Activated CD8-positive, alpha-beta memory T cell treated with anti-CD3 and anti-CD28 coated beads, Interleukin-2, amount 50 U/mL, for 1 hour (primary cell): Measurements from ENCODE around the gene OR51I2.

Experiments
- DNase-seq: peaks from one replicate; pipeline ENCODE4 v3.0.0-alpha.2; 2020; ENCODE audit errors: extremely low read depth

The OR51I2 gene, protein sequence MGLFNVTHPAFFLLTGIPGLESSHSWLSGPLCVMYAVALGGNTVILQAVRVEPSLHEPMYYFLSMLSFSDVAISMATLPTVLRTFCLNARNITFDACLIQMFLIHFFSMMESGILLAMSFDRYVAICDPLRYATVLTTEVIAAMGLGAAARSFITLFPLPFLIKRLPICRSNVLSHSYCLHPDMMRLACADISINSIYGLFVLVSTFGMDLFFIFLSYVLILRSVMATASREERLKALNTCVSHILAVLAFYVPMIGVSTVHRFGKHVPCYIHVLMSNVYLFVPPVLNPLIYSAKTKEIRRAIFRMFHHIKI

GRCh38 chr11:5449023-5449422 is at the start of gene OR51I2:
OR51I2 (plus strand) TSS chr11:5449323; CDS start chr11:5453489, 4,166 bp downstream.
- DNase-seq = no peak

DNA sequence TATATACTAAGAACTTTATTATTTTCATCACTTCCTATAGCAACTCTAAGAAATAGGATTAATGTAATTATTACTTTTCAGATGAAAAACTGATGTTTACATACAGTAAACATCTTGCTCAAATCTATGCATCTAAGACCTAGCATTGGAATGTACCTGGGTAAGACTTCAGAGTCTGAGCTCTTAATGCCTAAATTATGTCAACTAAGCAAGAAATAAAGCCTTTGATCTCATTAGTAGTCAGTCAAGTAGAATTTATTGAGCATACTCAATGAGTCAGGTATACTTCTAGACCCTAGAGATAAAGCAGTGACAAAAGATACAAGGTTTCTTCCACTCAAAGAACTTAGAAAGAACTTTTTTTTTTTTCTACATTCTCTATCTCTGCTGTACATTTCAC is 44.0 kb upstream of the OR51I2 start:
- DNase-seq = no peak

DNA sequence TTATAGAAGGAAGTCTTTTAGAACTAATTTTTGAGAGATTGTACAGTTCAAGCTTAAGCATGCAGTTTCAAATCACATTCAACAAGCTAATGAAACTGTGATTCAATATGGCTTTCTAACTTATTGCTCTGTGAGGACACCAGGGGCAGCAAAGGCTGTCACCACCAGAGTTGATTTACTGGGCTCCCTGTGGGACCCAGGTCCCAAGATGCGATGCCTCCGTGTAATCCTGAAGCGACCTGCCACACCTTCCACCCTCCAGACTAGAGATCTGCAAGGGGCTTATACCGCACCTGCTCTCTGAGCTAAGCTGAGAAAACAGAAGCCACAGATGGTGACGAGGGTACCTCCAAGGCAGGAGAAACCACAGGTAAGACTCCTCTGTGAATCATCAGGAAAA is 28.1 kb upstream of the OR51I2 start:
- no peak for DNase-seq

DNA sequence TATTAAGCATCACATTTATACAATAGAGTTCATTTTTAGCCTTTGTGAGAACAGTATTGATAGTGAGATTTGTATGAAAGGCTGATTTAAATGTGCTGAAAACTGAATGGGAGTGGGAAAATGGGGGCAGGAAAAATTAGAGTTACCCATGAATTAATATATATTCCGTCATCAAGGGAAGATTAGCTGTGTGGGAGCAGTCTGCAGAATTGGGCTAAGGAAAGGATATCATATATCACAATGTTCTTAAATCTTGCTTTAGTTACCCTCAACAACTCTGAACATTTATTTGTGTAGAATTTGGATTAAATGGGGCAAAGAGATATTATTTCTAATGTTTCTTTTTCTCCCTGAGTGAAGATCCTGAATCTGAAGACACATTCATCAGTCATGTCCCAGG is 27.3 kb upstream of the OR51I2 start, which contains the start of gene OR51Q1:
Gene OR51Q1 (plus strand): TSS at position 301 of the 400 bp plus-strand sequence. CDS start 90 bp downstream, at position 391.
- DNase-seq = no peak

GRCh38 chr11:5423131-5423530 is 26.0 kb upstream of the OR51I2 start:
- no peak for DNase-seq

GRCh38 chr11:5441414-5441813 is 7.7 kb upstream of the OR51I2 start, which contains the start of gene OR51I1:
OR51I1 (minus strand) TSS chr11:5441514; CDS start chr11:5441514, 0 bp downstream.
- DNase-seq = no peak

GRCh38 chr11:5443835-5444393 is 5.2 kb upstream of the OR51I2 start:
- no peak for DNase-seq

DNA sequence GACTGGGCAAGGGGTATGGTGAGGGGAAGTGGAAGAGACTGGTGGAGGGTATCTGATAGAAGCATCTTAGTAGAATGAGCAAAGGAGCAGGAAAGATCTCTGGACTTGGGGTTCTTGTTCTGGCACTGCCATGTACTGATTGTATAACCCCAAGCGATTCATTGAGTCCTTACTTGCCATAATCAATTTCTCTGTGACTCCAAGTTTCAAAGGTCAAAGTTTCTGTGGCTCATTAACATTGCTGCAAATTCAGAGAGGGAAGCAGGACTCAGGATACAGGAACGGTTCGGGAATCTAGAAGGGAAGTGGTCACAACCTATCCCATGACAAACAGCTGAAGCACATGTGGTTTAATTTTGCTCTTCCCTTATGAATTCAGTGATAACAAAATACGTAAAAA is 309 bp downstream of the OR51I2 start:
- no peak for DNase-seq

DNA sequence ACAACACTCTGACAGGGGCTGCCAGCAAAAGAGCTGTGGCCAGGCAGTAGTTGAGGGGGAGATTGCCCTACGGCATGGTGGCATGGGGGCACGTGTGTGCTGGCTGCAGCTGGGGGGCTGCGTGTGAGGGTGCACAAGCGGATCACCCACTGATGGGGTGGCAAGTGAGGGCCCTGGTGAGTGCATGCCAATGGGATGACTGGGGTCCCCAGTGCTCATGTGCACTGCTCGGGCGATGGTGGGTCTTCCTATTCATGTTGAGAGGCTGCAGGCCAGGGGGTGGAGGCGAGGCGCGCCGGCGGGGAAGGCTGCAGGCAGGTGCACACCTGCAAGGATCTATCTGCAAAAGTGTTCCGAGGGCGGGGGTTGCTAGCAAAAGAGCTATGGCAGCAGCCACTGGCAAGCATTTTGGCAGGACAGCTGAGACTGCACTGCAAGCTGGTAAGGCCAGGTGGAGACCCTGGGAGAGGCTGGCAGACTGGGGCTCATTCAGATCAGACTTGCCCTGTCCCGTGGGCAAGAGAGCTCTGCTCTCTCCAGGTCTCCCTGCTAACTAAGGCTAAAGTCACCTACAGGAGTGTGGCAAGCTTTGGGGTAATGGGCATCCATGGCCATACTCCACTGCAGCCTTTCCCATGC is 12.0 kb downstream of the OR51I2 start:
- DNase-seq = no peak

- DNase-seq = no peak
Measured at GRCh38 chr11:5467527-5467926, 18.4 kb downstream of the OR51I2 start.

DNA sequence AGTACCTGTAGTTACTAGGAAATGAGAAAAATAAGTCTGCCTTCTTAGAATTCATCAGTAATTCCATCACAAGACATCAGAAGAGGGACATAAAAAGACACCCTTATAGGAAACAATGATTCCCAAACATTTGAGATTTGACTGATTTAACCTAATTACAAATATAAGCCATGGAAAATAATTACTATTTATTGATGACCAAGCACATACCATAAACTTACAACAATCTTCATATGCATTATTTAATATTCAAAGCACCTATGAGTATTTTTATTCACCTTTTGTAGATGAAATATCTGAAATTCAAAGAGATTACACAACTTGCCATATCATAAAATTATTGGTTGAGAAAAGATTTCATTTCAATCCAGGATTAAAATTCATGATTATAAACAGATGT is 24.8 kb downstream of the OR51I2 start:
- DNase-seq = no peak

GRCh38 chr11:5476186-5476819 is 27.2 kb downstream of the OR51I2 start:
- DNase-seq = no peak

DNA sequence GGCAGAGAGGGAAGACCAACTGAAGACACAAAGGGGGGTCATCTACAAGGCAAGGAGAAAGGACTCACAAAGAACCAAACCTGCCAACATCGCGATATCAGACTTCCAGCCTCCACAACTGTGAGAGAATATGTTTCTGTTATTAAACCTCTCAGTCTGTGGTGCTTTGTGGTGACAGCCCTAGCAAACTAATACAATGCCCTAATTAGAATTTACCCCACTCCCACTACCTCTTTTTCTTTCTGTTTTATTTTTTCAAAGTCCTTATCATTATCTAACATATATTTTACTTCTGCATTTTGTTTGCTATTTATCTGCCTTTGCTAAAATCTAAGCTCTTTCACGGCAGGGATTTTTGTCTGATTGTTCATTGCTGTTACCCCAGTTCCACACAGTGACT is 36.9 kb downstream of the OR51I2 start:
- DNase-seq = no peak

DNA sequence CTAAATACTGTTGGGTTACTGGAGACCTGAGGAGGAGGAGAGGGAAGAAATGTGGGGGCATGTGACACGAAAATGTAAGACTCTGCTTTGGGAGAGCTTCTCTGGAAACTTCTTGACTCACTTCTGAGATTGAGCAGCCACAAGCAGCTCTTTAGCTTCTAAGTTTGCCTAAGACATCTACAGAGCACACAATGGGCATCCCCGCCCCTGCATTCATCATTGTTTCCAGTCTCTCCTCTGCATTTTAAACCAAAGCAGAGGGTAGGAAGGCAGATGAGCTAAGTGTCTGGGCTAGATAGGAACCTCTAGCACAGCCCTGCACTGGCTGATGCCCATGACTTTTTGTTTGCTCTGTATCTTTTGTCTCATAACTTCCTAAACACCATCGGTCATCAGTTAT is 37.3 kb downstream of the OR51I2 start:
- no peak for DNase-seq

GRCh38 chr11:5488385-5488784 is 39.3 kb downstream of the OR51I2 start, which contains the start of gene OR52D1:
OR52D1 (plus strand) TSS chr11:5488685; CDS start chr11:5488707, 22 bp downstream.
- no peak for DNase-seq

GRCh38 chr11:5488798-5489399 is 39.8 kb downstream of the OR51I2 start:
- no peak for DNase-seq

GRCh38 chr11:5489576-5490357 is 40.6 kb downstream of the OR51I2 start:
- no peak for DNase-seq

DNA sequence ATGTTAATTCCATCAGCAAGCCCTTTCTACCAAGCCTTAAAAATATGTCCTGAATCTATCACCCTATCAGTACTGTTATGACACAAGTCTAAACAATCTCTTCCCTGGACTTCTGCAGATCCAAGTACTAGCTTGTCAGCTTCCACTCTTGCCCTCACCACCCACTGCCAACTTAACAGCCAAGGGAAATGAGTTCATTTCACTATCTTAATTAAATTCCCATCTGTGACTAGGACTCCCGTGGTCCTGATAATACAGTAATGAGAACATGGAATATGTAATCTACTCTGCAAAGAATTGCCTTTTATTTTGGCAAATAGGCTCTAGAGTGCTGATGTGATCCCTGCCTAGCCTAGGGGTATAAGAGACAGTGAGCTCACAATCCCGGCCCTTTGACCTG is 50.5 kb downstream of the OR51I2 start:
- no peak for DNase-seq

DNA sequence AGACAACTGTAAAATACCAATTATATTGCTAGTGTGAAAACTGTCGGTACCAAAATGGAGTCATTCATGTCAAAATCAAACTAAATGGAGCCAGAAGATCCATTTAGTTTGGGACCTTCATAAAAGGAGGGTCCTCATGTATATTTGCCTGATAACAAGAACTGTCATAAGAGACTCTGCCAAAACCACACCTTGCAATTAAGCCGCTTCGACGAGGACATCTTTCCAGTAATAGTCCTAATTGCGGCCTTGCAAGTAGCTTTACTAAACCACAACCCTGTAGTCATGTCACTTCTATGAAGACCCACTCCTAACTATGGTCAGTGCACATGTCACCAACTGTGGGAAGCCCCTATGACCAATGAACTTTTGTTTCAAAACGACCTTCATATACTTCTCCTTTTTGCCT is 51.3 kb downstream of the OR51I2 start:
- DNase-seq = no peak

DNA sequence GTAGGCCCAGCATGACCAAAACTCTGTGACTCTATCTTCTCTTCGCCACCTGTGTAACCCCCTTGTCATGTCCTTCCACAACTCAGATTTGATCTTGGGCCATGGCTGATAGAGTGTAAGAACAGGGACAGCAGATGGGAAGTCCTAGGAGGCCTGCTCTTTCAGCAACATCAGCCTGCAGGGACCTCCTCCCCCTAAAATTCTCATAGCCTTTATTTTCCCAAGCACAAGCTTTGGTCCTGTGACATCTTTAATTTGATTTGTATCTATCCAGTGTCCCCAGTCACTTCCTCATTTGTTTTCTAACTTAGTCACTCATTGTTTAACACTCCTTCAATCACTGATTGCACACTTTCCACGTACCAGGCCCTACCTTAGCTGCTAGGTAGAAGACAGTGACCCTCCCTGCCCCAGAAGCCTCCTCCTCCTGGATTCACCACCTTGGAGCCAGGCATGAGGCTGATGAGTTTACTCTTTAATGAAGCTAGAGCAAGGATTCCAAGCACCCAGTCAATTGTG is 55.3 kb downstream of the OR51I2 start:
- DNase-seq = no peak
